Activated T-helper 1 cell treated with anti-CD3 and anti-CD28 coated beads, Interleukin-12 subunit alpha, Interleukin-12 subunit beta, Interleukin-2, Interleukin-4 antibody, amounts not matched to agents 30 ng/mL and 10 ng/mL and 1 ng/mL, durations not matched to agents 14 hours and 24 hours and 36 hours (primary cell): Measurements from ENCODE around the gene HMGXB3. TPM values are rescaled to one million over a fixed set of nuclear protein-coding genes. Genes with fewer than 3 reads are reported as not detected.

ENCODE experiments used
- DNase-seq: peaks from one replicate; pipeline ENCODE4 v3.0.0; 2021; ENCODE audit warnings: low spot score
- H3K27ac Mint-ChIP-seq: one replicate; pipeline ENCODE4 v1.8.0; 2021; ENCODE audit warnings: mild to moderate bottlenecking, mixed read lengths
- H3K27me3 Mint-ChIP-seq: one replicate; pipeline ENCODE4 v1.8.0; 2022; ENCODE audit warnings: mild to moderate bottlenecking, moderate library complexity, mixed read lengths; ENCODE audit not compliant: insufficient read depth
- H3K36me3 Mint-ChIP-seq: one replicate; pipeline ENCODE4 v1.8.0; 2021; ENCODE audit warnings: low read depth, mixed read lengths
- H3K4me1 Mint-ChIP-seq: one replicate; pipeline ENCODE4 v1.8.0; 2021; ENCODE audit warnings: low read depth, mixed read lengths
- H3K4me3 Mint-ChIP-seq: one replicate; pipeline ENCODE4 v1.8.0; 2021; ENCODE audit warnings: mild to moderate bottlenecking, moderate library complexity, mixed read lengths
- H3K9me3 Mint-ChIP-seq: one replicate; pipeline ENCODE4 v1.8.0; 2021; ENCODE audit warnings: mixed read lengths
- intact Hi-C: fragments of 100-400 bp; cut with micrococcal nuclease; formaldehyde crosslinking; loops from one replicate; pipeline ENCODE4 v1.15.1; 2024
- total RNA-seq: library from RNA; stranded (reverse); gene quantifications from 2 replicates; pipeline ENCODE4 v1.2.3, GENCODE V29; 2022

HMGXB3 gene
- total RNA-seq, 1 donor from 2014 or later: 49.1 TPM

GRCh38 chr5:150052956-150053712, 52.6 kb downstream of the HMGXB3 start:
- no peaks in the 10 kb centered on the region for H3K4me1 Mint-ChIP-seq
- H3K27ac Mint-ChIP-seq: peak overlapping the region; percentile 56
- H3K27me3 Mint-ChIP-seq: no peaks in the 10 kb centered on the region
- H3K9me3 Mint-ChIP-seq: no peaks in the 10 kb centered on the region
- peaks cover 38% of the 10 kb centered on the region for H3K36me3 Mint-ChIP-seq
- no peak for DNase-seq
- H3K4me3 Mint-ChIP-seq: no peak overlapping the region
- intact Hi-C loops: no loop called here

GRCh38 chr5:150053713-150054392, 53.3 kb downstream of the HMGXB3 start:
- Mint-ChIP-seq H3K36me3 (peaks cover 32% of the 10 kb centered on the region), H3K9me3 (no peaks in the 10 kb centered on the region), H3K27me3 (no peaks in the 10 kb centered on the region), H3K4me1 (peaks cover 7% of the 10 kb centered on the region), H3K4me3 (no peak overlapping the region), H3K27ac (peak overlapping the region; percentile 56)
- DNase-seq: no peak
- intact Hi-C loops: no loop called here

- no peaks in the 10 kb centered on the region for H3K9me3 Mint-ChIP-seq
- peaks cover 25% of the 10 kb centered on the region for H3K36me3 Mint-ChIP-seq
- H3K4me1 Mint-ChIP-seq: peaks cover 7% of the 10 kb centered on the region
Measured at GRCh38 chr5:150054569-150054968, 54.0 kb downstream of the HMGXB3 start.

GRCh38 chr5:150055326-150056074, 55.0 kb downstream of the HMGXB3 start:
- no peaks in the 10 kb centered on the region for H3K27me3 Mint-ChIP-seq
- peaks cover 24% of the 10 kb centered on the region for H3K36me3 Mint-ChIP-seq
- intact Hi-C loops: no loop called here
- no peak for DNase-seq
- H3K4me3 Mint-ChIP-seq: no peak overlapping the region
- H3K9me3 Mint-ChIP-seq: no peaks in the 10 kb centered on the region
- H3K4me1 Mint-ChIP-seq: peaks cover 7% of the 10 kb centered on the region
- H3K27ac Mint-ChIP-seq: no peak overlapping the region

More at GRCh38 chr5:150054569-150054968, 54.0 kb downstream of the HMGXB3 start:
- no peak overlapping the region for H3K27ac Mint-ChIP-seq
- H3K27me3 Mint-ChIP-seq: no peaks in the 10 kb centered on the region
- intact Hi-C loops: no loop called here
- H3K4me3 Mint-ChIP-seq: no peak overlapping the region
- DNase-seq: no peak

GRCh38 chr5:150056075-150056443, 55.5 kb downstream of the HMGXB3 start:
- intact Hi-C loops: no loop called here
- Mint-ChIP-seq H3K27ac (no peak overlapping the region), H3K9me3 (no peaks in the 10 kb centered on the region), H3K4me3 (no peak overlapping the region), H3K4me1 (peaks cover 7% of the 10 kb centered on the region), H3K36me3 (peaks cover 21% of the 10 kb centered on the region), H3K27me3 (no peaks in the 10 kb centered on the region)
- no peak for DNase-seq

GRCh38 chr5:150057052-150057451, 56.5 kb downstream of the HMGXB3 start:
- peaks cover 15% of the 10 kb centered on the region for H3K36me3 Mint-ChIP-seq
- no peak overlapping the region for H3K4me3 Mint-ChIP-seq
- no peak overlapping the region for H3K27ac Mint-ChIP-seq
- H3K27me3 Mint-ChIP-seq: no peaks in the 10 kb centered on the region
- intact Hi-C loops: no loop called here
- no peaks in the 10 kb centered on the region for H3K9me3 Mint-ChIP-seq
- peaks cover 7% of the 10 kb centered on the region for H3K4me1 Mint-ChIP-seq
- no peak for DNase-seq

GRCh38 chr5:150057511-150057910, 57.0 kb downstream of the HMGXB3 start:
- intact Hi-C loops: no loop called here
- H3K4me1 Mint-ChIP-seq: peaks cover 7% of the 10 kb centered on the region
- peaks cover 15% of the 10 kb centered on the region for H3K36me3 Mint-ChIP-seq

GRCh38 chr5:150057996-150058395, 57.5 kb downstream of the HMGXB3 start:
- intact Hi-C loops: no loop called here
- no peak for DNase-seq
- no peaks in the 10 kb centered on the region for H3K9me3 Mint-ChIP-seq
- H3K4me1 Mint-ChIP-seq: peaks cover 7% of the 10 kb centered on the region
- no peaks in the 10 kb centered on the region for H3K27me3 Mint-ChIP-seq
- H3K27ac Mint-ChIP-seq: no peak overlapping the region
- H3K4me3 Mint-ChIP-seq: no peak overlapping the region
- H3K36me3 Mint-ChIP-seq: peaks cover 14% of the 10 kb centered on the region

More at GRCh38 chr5:150057511-150057910, 57.0 kb downstream of the HMGXB3 start:
- no peaks in the 10 kb centered on the region for H3K27me3 Mint-ChIP-seq
- H3K4me3 Mint-ChIP-seq: no peak overlapping the region
- no peak for DNase-seq
- no peaks in the 10 kb centered on the region for H3K9me3 Mint-ChIP-seq
- H3K27ac Mint-ChIP-seq: no peak overlapping the region

GRCh38 chr5:150058480-150059126, 58.1 kb downstream of the HMGXB3 start:
- Mint-ChIP-seq H3K4me1 (peaks cover 7% of the 10 kb centered on the region), H3K4me3 (no peak overlapping the region), H3K9me3 (no peaks in the 10 kb centered on the region), H3K36me3 (peaks cover 11% of the 10 kb centered on the region), H3K27ac (no peak overlapping the region), H3K27me3 (no peaks in the 10 kb centered on the region)
- no peak for DNase-seq
- intact Hi-C loops: no loop called here

GRCh38 chr5:150059623-150060022, 59.1 kb downstream of the HMGXB3 start:
- H3K4me3 Mint-ChIP-seq: no peak overlapping the region
- no peaks in the 10 kb centered on the region for H3K9me3 Mint-ChIP-seq
- peaks cover 5% of the 10 kb centered on the region for H3K36me3 Mint-ChIP-seq
- no peaks in the 10 kb centered on the region for H3K27me3 Mint-ChIP-seq
- intact Hi-C loops: no loop called here
- DNase-seq: no peak
- no peak overlapping the region for H3K27ac Mint-ChIP-seq
- peaks cover 7% of the 10 kb centered on the region for H3K4me1 Mint-ChIP-seq

- intact Hi-C loops: no loop called here
- H3K36me3 Mint-ChIP-seq: peaks cover 5% of the 10 kb centered on the region
- no peak overlapping the region for H3K4me3 Mint-ChIP-seq
- H3K9me3 Mint-ChIP-seq: no peaks in the 10 kb centered on the region
- no peaks in the 10 kb centered on the region for H3K27me3 Mint-ChIP-seq
- no peak overlapping the region for H3K27ac Mint-ChIP-seq
- peaks cover 7% of the 10 kb centered on the region for H3K4me1 Mint-ChIP-seq
- DNase-seq: no peak
Measured at GRCh38 chr5:150060471-150060870, 59.9 kb downstream of the HMGXB3 start.

- Mint-ChIP-seq H3K27ac (no peak overlapping the region), H3K4me1 (peaks cover 8% of the 10 kb centered on the region), H3K27me3 (peaks cover 3% of the 10 kb centered on the region), H3K4me3 (no peak overlapping the region), H3K36me3 (peaks cover 3% of the 10 kb centered on the region), H3K9me3 (no peaks in the 10 kb centered on the region)
- no peak for DNase-seq
- intact Hi-C loops: no loop called here
Measured at GRCh38 chr5:150061538-150061995, 61.0 kb downstream of the HMGXB3 start.
